Natural killer cell (primary cell): ENCODE measurements around the gene FAAP100. TPM values are rescaled to one million over a fixed set of nuclear protein-coding genes. Genes with fewer than 3 reads are reported as not detected.

Source experiments
- ATAC-seq, 3 donors: fragments of 150-1000 bp in 2 of 3; fragments of 200-7000 bp in 1 of 3; cut with Tn5 transposase; 1 replicate in 1 of 3; 2 replicates in 2 of 3; pipeline ENCODE4 v1.10.0; 2021; ENCODE audit warnings: mild to moderate bottlenecking in 2 of 3, moderate library complexity in 2 of 3
- DNase-seq, 2 donors: peaks; one replicate each; pipeline versions ENCODE4 v3.0.0 to v3.0.0-alpha.2; 2013 to 2021; ENCODE audit warnings: mixed read lengths in 1 of 2
- H3K27ac ChIP-seq: one replicate; pipeline ENCODE4 v1.5.1; 2013; ENCODE audit warnings: mild to moderate bottlenecking, low read length
- H3K27me3 ChIP-seq: one replicate; pipeline ENCODE4 v1.6.1; 2013; ENCODE audit warnings: low read length; ENCODE audit not compliant: control insufficient read depth, insufficient read depth
- H3K36me3 ChIP-seq: one replicate; pipeline ENCODE4 v1.6.1; 2013; ENCODE audit warnings: low read length; ENCODE audit not compliant: control insufficient read depth, insufficient read depth
- H3K4me1 ChIP-seq: one replicate; pipeline ENCODE4 v1.6.1; 2013; ENCODE audit warnings: low read length; ENCODE audit not compliant: control insufficient read depth, insufficient read depth
- H3K4me3 ChIP-seq: one replicate; pipeline ENCODE4 v1.5.1; 2013; ENCODE audit warnings: low read length
- H3K9me3 ChIP-seq: one replicate; pipeline ENCODE4 v1.6.1; 2013; ENCODE audit warnings: low read length; ENCODE audit not compliant: control insufficient read depth, insufficient read depth
- H3K27ac Mint-ChIP-seq, 2 donors: one replicate each; pipeline ENCODE4 v1.8.0; 2022; ENCODE audit warnings: mild to moderate bottlenecking in 2 of 2, mixed read lengths in 2 of 2, moderate library complexity in 1 of 2
- H3K27me3 Mint-ChIP-seq, 2 donors: one replicate each; pipeline ENCODE4 v1.8.0; 2022; ENCODE audit warnings: low read depth in 2 of 2, mixed read lengths in 2 of 2
- H3K36me3 Mint-ChIP-seq: one replicate; pipeline ENCODE4 v1.8.0; 2022; ENCODE audit warnings: mixed read lengths
- H3K4me1 Mint-ChIP-seq, 2 donors: one replicate each; pipeline ENCODE4 v1.8.0; 2022; ENCODE audit warnings: mixed read lengths in 2 of 2
- H3K4me3 Mint-ChIP-seq: one replicate; pipeline ENCODE4 v1.8.0; 2022; ENCODE audit warnings: mild to moderate bottlenecking, moderate library complexity, mixed read lengths
- H3K9me3 Mint-ChIP-seq, 2 donors: one replicate each; pipeline ENCODE4 v1.8.0; 2022; ENCODE audit warnings: mixed read lengths in 2 of 2
- WGBS: methylation state at CpG from one replicate; pipeline ENCODE4 v1.1.7; 2013; ENCODE audit warnings: missing lambda C conversion rate; ENCODE audit not compliant: insufficient coverage; 5-methylcytosine and 5-hydroxymethylcytosine counted together
- intact Hi-C: fragments of 100-400 bp; cut with micrococcal nuclease; formaldehyde crosslinking; loops from one replicate; pipeline ENCODE4 v1.14.2; 2022
- total RNA-seq, 4 donors: library from RNA; stranded (reverse); fragments of 120-200 nt in 1 of 4; gene quantifications; one replicate each; pipeline versions ENCODE4 v1.2.3 to v1.2.4, GENCODE V29; 2013 to 2022
- TF ChIP-seq, protein P1 (sequence below): fragments of 200-600 bp; IDR thresholded peaks from one replicate; pipeline ENCODE4 v1.8.0; 2022; ENCODE audit warnings: antibody characterized with exemption

FAAP100 gene
- total RNA-seq, 3 donors from 2014 or later (not counting 1 experiment from before 2014, with no cell fraction given), result 31.8 to 34.5 (median 33.1) TPM

- H3K9me3 Mint-ChIP-seq, result no peaks in the 10 kb centered on the region
- TF ChIP-seq, protein P1, sequence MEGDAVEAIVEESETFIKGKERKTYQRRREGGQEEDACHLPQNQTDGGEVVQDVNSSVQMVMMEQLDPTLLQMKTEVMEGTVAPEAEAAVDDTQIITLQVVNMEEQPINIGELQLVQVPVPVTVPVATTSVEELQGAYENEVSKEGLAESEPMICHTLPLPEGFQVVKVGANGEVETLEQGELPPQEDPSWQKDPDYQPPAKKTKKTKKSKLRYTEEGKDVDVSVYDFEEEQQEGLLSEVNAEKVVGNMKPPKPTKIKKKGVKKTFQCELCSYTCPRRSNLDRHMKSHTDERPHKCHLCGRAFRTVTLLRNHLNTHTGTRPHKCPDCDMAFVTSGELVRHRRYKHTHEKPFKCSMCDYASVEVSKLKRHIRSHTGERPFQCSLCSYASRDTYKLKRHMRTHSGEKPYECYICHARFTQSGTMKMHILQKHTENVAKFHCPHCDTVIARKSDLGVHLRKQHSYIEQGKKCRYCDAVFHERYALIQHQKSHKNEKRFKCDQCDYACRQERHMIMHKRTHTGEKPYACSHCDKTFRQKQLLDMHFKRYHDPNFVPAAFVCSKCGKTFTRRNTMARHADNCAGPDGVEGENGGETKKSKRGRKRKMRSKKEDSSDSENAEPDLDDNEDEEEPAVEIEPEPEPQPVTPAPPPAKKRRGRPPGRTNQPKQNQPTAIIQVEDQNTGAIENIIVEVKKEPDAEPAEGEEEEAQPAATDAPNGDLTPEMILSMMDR, result no peak
- H3K27me3 Mint-ChIP-seq, result no peaks in the 10 kb centered on the region
- no peak overlapping the region for H3K27ac ChIP-seq
- DNase-seq (no peak), ATAC-seq (no peak)
- H3K4me3 Mint-ChIP-seq, result no peak overlapping the region
- peaks cover 59% of the 10 kb centered on the region for H3K36me3 ChIP-seq
- H3K4me1 ChIP-seq, result no peaks in the 10 kb centered on the region
- H3K9me3 ChIP-seq, result no peaks in the 10 kb centered on the region
- WGBS, result 97% methylated on average over 14 of the region's 14 CpGs
- H3K27ac Mint-ChIP-seq, result no peak overlapping the region
- H3K4me3 ChIP-seq, result no peak overlapping the region
- H3K27me3 ChIP-seq, result peaks cover under 1% of the 10 kb centered on the region
- intact Hi-C loops, result no loop called here
- no peaks in the 10 kb centered on the region for H3K4me1 Mint-ChIP-seq
- no peaks in the 10 kb centered on the region for H3K36me3 Mint-ChIP-seq
Observed at GRCh38 chr17:81543339-81543675, 8.8 kb downstream of the FAAP100 start.

GRCh38 chr17:81542431-81543338 is 9.5 kb downstream of the FAAP100 start:
- intact Hi-C loops, result no loop called here
- no peaks in the 10 kb centered on the region for H3K9me3 ChIP-seq
- H3K4me1 Mint-ChIP-seq, result no peaks in the 10 kb centered on the region
- peaks cover 54% of the 10 kb centered on the region for H3K36me3 ChIP-seq
- H3K36me3 Mint-ChIP-seq, result no peaks in the 10 kb centered on the region
- DNase-seq, result no peak
- TF ChIP-seq, protein P1, result no peak
- no peak overlapping the region for H3K4me3 Mint-ChIP-seq
- H3K27me3 ChIP-seq, result peaks cover 6% of the 10 kb centered on the region
- H3K27ac Mint-ChIP-seq, result no peak overlapping the region
- no peak overlapping the region for H3K27ac ChIP-seq
- H3K9me3 Mint-ChIP-seq, result no peaks in the 10 kb centered on the region
- no peak overlapping the region for H3K4me3 ChIP-seq
- no peak for ATAC-seq
- WGBS, result 94% methylated on average over 15 of the region's 15 CpGs
- peaks cover 0 to 6% of the 10 kb centered on the region in 2 donors for H3K27me3 Mint-ChIP-seq
- H3K4me1 ChIP-seq, result peaks cover 3% of the 10 kb centered on the region

DNA sequence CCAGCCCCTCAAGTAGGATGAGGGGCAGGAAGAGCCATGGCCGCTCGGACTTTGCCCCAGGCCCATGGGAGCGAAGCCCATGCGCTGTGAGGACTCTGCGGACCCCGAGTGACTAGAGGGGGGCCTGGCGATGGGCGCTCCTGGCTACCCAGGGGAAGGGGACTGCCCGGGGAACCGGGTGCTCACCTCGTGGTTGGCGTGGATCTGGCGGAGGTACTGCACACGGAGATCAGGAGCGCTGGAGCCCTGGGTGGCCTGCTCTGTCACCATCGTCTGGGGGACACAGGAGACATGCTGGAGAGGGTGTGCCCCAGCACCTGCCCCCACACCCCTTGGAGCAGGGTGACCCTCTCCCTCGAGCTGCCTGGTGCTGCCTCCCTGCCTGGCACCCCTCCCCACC is 11.0 kb downstream of the FAAP100 start:
- H3K27me3 Mint-ChIP-seq, result peaks cover 0 to 11% of the 10 kb centered on the region in 2 donors
- Histone ChIP-seq H3K36me3 (peaks cover 42% of the 10 kb centered on the region), H3K4me1 (peaks cover 16% of the 10 kb centered on the region), H3K27me3 (peaks cover 15% of the 10 kb centered on the region), H3K4me3 (no peak overlapping the region), H3K27ac (no peak overlapping the region), H3K9me3 (no peaks in the 10 kb centered on the region)
- H3K9me3 Mint-ChIP-seq, result no peaks in the 10 kb centered on the region
- H3K4me1 Mint-ChIP-seq, result no peaks in the 10 kb centered on the region
- DNase-seq, result no peak
- ATAC-seq, result no peak
- H3K27ac Mint-ChIP-seq, result no peak overlapping the region
- H3K4me3 Mint-ChIP-seq, result no peak overlapping the region
- intact Hi-C loops, result no loop called here
- no peaks in the 10 kb centered on the region for H3K36me3 Mint-ChIP-seq
- WGBS, result 95% methylated on average over 17 of the region's 17 CpGs
- TF ChIP-seq, protein P1, result no peak

GRCh38 chr17:81540676-81541027 is 11.5 kb downstream of the FAAP100 start:
- TF ChIP-seq, protein P1, result no peak
- Mint-ChIP-seq H3K4me1 (no peaks in the 10 kb centered on the region), H3K36me3 (no peaks in the 10 kb centered on the region), H3K27ac (no peak overlapping the region), H3K27me3 (peaks cover 0 to 15% of the 10 kb centered on the region in 2 donors), H3K4me3 (no peak overlapping the region), H3K9me3 (no peaks in the 10 kb centered on the region)
- DNase-seq (no peak), ATAC-seq (no peak)
- Histone ChIP-seq H3K27me3 (peaks cover 16% of the 10 kb centered on the region), H3K9me3 (no peaks in the 10 kb centered on the region), H3K4me3 (no peak overlapping the region), H3K36me3 (peaks cover 37% of the 10 kb centered on the region), H3K4me1 (peaks cover 17% of the 10 kb centered on the region), H3K27ac (no peak overlapping the region)
- WGBS, result 97% methylated on average over 14 of the region's 14 CpGs
- intact Hi-C loops, result no loop called here
